Natural killer cell (primary cell): Measurements from ENCODE around the gene ADAM15. TPM values are rescaled to one million over a fixed set of nuclear protein-coding genes. Genes with fewer than 3 reads are reported as not detected.

Experiments
- ATAC-seq, 3 donors: fragments of 150-1000 bp in 2 of 3; fragments of 200-7000 bp in 1 of 3; cut with Tn5 transposase; 1 replicate in 1 of 3; 2 replicates in 2 of 3; pipeline ENCODE4 v1.10.0; 2021; ENCODE audit warnings: mild to moderate bottlenecking in 2 of 3, moderate library complexity in 2 of 3
- DNase-seq, 2 donors: peaks; one replicate each; pipeline versions ENCODE4 v3.0.0 to v3.0.0-alpha.2; 2013 to 2021; ENCODE audit warnings: mixed read lengths in 1 of 2
- H3K27ac ChIP-seq: one replicate; pipeline ENCODE4 v1.5.1; 2013; ENCODE audit warnings: mild to moderate bottlenecking, low read length
- H3K27me3 ChIP-seq: one replicate; pipeline ENCODE4 v1.6.1; 2013; ENCODE audit warnings: low read length; ENCODE audit not compliant: control insufficient read depth, insufficient read depth
- H3K36me3 ChIP-seq: one replicate; pipeline ENCODE4 v1.6.1; 2013; ENCODE audit warnings: low read length; ENCODE audit not compliant: control insufficient read depth, insufficient read depth
- H3K4me1 ChIP-seq: one replicate; pipeline ENCODE4 v1.6.1; 2013; ENCODE audit warnings: low read length; ENCODE audit not compliant: control insufficient read depth, insufficient read depth
- H3K4me3 ChIP-seq: one replicate; pipeline ENCODE4 v1.5.1; 2013; ENCODE audit warnings: low read length
- H3K9me3 ChIP-seq: one replicate; pipeline ENCODE4 v1.6.1; 2013; ENCODE audit warnings: low read length; ENCODE audit not compliant: control insufficient read depth, insufficient read depth
- H3K27ac Mint-ChIP-seq, 2 donors: one replicate each; pipeline ENCODE4 v1.8.0; 2022; ENCODE audit warnings: mild to moderate bottlenecking in 2 of 2, mixed read lengths in 2 of 2, moderate library complexity in 1 of 2
- H3K27me3 Mint-ChIP-seq, 2 donors: one replicate each; pipeline ENCODE4 v1.8.0; 2022; ENCODE audit warnings: low read depth in 2 of 2, mixed read lengths in 2 of 2
- H3K36me3 Mint-ChIP-seq: one replicate; pipeline ENCODE4 v1.8.0; 2022; ENCODE audit warnings: mixed read lengths
- H3K4me1 Mint-ChIP-seq, 2 donors: one replicate each; pipeline ENCODE4 v1.8.0; 2022; ENCODE audit warnings: mixed read lengths in 2 of 2
- H3K4me3 Mint-ChIP-seq: one replicate; pipeline ENCODE4 v1.8.0; 2022; ENCODE audit warnings: mild to moderate bottlenecking, moderate library complexity, mixed read lengths
- H3K9me3 Mint-ChIP-seq, 2 donors: one replicate each; pipeline ENCODE4 v1.8.0; 2022; ENCODE audit warnings: mixed read lengths in 2 of 2
- CTCF ChIP-seq: fragments of 200-600 bp; IDR thresholded peaks from one replicate; pipeline ENCODE4 v1.8.0; 2022; ENCODE audit warnings: antibody characterized with exemption
- WGBS: methylation state at CpG from one replicate; pipeline ENCODE4 v1.1.7; 2013; ENCODE audit warnings: missing lambda C conversion rate; ENCODE audit not compliant: insufficient coverage; 5-methylcytosine and 5-hydroxymethylcytosine counted together
- intact Hi-C: fragments of 100-400 bp; cut with micrococcal nuclease; formaldehyde crosslinking; loops from one replicate; pipeline ENCODE4 v1.14.2; 2022
- total RNA-seq, 4 donors: library from RNA; stranded (reverse); fragments of 120-200 nt in 1 of 4; gene quantifications; one replicate each; pipeline versions ENCODE4 v1.2.3 to v1.2.4, GENCODE V29; 2013 to 2022

The ADAM15 gene
- total RNA-seq, 3 donors from 2014 or later (not counting 1 experiment from before 2014, with no cell fraction given), result 54.6 to 83.2 (median 64.7) TPM

- 2% methylated on average over 59 of the region's 59 CpGs for WGBS
Observed at GRCh38 chr1:155078469-155079209, 27.5 kb downstream of the ADAM15 start, which contains the start of gene EFNA3. Gene EFNA3, plus strand, starts transcription at chr1:155078837. Its CDS starts 105 bp downstream, at chr1:155078942.

GRCh38 chr1:155079210-155079486 is 28.0 kb downstream of the ADAM15 start:
- no peak for TF ChIP-seq CTCF
- no peaks in the 10 kb centered on the region for H3K9me3 Mint-ChIP-seq
- peaks cover 49% of the 10 kb centered on the region for H3K4me1 ChIP-seq
- intact Hi-C loops, result no loop called here
- H3K27ac ChIP-seq, result no peak overlapping the region
- peaks cover 24 to 37% of the 10 kb centered on the region in 2 donors for H3K27me3 Mint-ChIP-seq
- peaks cover 26 to 39% of the 10 kb centered on the region in 2 donors for H3K4me1 Mint-ChIP-seq
- no peaks in the 10 kb centered on the region for H3K9me3 ChIP-seq
- H3K36me3 ChIP-seq, result no peaks in the 10 kb centered on the region
- no peak overlapping the region for H3K4me3 ChIP-seq
- no peak for DNase-seq
- H3K36me3 Mint-ChIP-seq, result no peaks in the 10 kb centered on the region
- peak overlapping the region; percentile 87 for H3K4me3 Mint-ChIP-seq
- peak overlapping the region; percentile 14 to 71 for H3K27ac Mint-ChIP-seq
- WGBS, result 5% methylated on average over 10 of the region's 10 CpGs
- peak in 2 of 3 donors; percentile 6 for ATAC-seq
- peaks cover 49% of the 10 kb centered on the region for H3K27me3 ChIP-seq

More at GRCh38 chr1:155078469-155079209, 27.5 kb downstream of the ADAM15 start, which contains the start of gene EFNA3:
- Histone ChIP-seq H3K4me3 (peak within 1 kb of the TSS; percentile 7), H3K36me3 (no peaks in the 10 kb centered on the region), H3K4me1 (peaks cover 50% of the 10 kb centered on the region), H3K27ac (no peak within 1 kb of the TSS), H3K9me3 (no peaks in the 10 kb centered on the region), H3K27me3 (peaks cover 44% of the 10 kb centered on the region)
- DNase-seq, result peak; percentile 49 to 77
- peak within 1 kb of the TSS; percentile 14 to 71 for H3K27ac Mint-ChIP-seq
- no peaks in the 10 kb centered on the region for H3K9me3 Mint-ChIP-seq
- H3K27me3 Mint-ChIP-seq, result peaks cover 19 to 32% of the 10 kb centered on the region in 2 donors
- intact Hi-C loops, result no loop called here
- H3K4me3 Mint-ChIP-seq, result peak within 1 kb of the TSS; percentile 87
- no peaks in the 10 kb centered on the region for H3K36me3 Mint-ChIP-seq
- peak; percentile 58 to 72 (median 62) for ATAC-seq
- no peak for TF ChIP-seq CTCF
- H3K4me1 Mint-ChIP-seq, result peaks cover 22 to 38% of the 10 kb centered on the region in 2 donors

GRCh38 chr1:155079487-155080311 is 28.6 kb downstream of the ADAM15 start:
- intact Hi-C loops, result no loop called here
- Mint-ChIP-seq H3K27me3 (peaks cover 25 to 37% of the 10 kb centered on the region in 2 donors), H3K9me3 (no peaks in the 10 kb centered on the region), H3K36me3 (no peaks in the 10 kb centered on the region), H3K4me1 (peaks cover 31 to 44% of the 10 kb centered on the region in 2 donors), H3K4me3 (peak overlapping the region; percentile 87), H3K27ac (peak overlapping the region; percentile 14 to 71)
- no peak for TF ChIP-seq CTCF
- H3K9me3 ChIP-seq, result no peaks in the 10 kb centered on the region
- peaks cover 54% of the 10 kb centered on the region for H3K4me1 ChIP-seq
- ATAC-seq, result peak in 1 of 3 donors; percentile 12
- H3K36me3 ChIP-seq, result no peaks in the 10 kb centered on the region
- H3K27ac ChIP-seq, result no peak overlapping the region
- H3K27me3 ChIP-seq, result peaks cover 52% of the 10 kb centered on the region
- WGBS, result 1% methylated on average over 65 of the region's 67 CpGs
- DNase-seq, result peak in 1 of 2 donors; percentile 57
- no peak overlapping the region for H3K4me3 ChIP-seq
